Amniotic epithelial cell (primary cell): Measurements from ENCODE around the gene PDE11A.

Experiments
- DNase-seq: peaks from one replicate; pipeline ENCODE4 v3.0.0-alpha.2; 2010; ENCODE audit warnings: low read depth

The PDE11A gene

DNA sequence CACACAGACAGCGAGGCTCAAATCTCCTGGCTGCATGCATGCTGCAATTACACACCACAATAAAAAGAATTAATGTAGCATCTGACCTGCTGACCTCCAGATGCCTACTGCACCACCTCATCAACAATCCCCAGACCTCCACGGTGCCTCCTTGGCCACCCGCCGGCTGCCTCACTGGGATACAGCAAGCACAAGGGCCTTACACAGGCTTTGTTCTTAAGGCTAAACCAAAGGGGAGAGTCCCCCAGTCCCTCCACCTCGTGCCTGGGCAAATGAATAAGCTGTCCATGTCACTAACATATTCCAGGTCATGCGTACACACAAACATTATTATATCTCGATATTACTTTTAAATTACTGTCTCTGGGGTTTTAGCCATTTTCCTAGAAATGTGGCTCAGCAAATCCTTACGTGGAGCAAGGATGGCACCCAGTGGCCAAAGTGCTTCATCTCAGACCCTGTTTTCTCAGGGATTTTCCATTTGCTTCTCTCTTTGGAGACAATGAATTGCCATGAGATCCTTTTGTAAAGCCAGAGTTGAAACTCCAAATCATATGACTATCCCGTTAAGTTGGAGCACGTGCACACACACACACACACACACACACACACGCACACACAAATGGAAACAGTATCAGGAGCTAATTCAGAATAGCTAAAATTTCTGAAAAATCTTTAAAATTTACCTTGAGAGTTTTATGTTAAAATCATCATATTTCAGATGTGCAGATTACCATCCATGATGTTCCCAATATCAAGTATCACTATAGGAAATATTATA lies 313.8 kb downstream of the PDE11A start:
- peak; percentile 78 for DNase-seq

DNA sequence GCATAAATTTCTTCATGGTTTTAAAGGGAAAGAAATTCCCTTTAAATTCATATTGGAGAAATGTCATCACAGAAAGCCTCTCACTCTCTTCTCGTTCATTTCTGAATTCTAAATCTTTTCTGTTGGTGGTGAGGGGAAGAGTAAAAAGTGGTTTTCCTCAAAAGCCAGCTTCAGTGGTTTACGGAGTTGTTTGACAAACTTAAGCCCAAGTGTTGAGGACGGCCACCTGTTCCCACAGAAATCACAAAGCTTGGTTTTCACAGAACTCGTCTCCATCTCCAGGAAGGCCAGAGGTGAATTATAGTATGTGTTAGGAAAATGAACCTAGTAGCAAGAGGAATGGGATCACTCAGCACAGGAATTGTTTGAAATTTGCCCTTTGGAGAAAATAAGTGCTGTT lies 316.2 kb downstream of the PDE11A start:
- DNase-seq = no peak

DNA sequence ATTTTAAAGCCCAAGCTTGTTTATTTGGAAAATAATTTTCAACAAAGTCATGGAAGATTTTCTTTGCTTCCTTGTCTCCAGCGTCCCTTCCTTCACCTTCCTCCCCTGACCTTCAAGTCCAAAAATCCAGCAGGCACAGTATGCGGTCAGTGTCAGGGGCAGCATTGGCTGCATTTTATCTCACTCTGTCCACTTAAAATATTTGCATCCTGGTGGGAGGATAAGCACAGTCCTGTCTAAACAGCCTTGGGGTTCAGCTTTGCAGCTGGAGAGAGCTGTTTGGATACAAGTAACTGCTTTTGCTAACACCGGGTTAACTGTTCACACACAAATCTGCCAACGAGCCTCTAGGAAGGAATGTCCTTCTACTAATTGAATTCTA lies 318.1 kb downstream of the PDE11A start:
- DNase-seq = peak; percentile 88

DNA sequence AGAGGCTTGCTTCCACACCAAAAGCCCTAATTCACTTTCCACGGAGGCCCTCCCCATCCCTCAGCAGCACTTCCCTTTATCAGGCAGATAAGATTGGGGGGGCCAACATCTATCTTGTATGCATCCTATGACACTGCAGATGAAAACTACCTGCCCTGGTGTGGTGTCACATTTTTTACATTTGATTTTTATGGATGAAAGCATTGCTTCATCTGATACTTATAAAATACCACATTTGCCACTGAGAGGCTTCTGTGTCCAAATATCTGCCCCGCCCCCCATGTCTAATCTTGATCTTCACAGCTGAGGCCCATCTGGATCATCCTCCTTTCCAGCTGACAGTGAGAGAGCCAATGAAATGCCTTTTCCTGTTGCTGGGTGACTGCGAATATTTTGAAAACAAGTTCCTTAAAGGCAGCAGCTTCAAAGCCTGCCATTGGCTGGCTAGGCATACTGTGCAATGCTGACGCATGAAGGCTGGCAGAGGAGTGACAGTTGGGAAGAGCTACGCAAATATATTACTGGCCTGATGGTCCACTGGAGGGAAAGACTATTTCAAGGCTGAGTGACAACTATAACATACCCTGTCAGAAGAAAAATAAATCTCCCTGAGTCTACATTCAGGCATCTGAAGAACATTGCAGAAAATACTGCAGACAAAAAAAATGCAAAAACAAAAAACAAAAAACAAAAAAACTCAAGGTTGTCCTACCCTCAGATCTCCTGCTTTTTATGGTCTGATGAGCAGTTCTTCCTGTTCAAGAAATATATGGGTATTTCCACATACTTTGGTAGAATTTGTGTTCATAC lies 318.7 kb downstream of the PDE11A start:
- DNase-seq = peak; percentile 99

DNA sequence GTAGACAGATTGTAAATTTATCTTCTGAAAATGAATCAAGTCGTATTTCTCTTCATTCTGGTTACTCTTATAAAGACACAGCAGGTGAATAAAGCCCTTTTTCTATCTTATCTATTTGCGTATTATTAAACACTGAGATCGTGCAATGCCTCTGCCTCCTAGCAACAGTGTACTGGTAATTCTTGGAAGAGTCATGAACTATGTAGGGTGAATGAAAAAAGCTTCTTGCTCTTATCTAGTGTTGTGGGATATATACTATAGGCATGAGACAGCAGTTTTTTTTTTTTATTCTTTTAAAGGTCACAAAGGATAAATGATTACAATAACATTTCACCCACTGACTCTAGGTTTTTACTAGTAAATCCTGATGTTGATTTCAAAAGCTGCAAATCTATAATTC lies 324.2 kb downstream of the PDE11A start:
- DNase-seq = peak; percentile 31

DNA sequence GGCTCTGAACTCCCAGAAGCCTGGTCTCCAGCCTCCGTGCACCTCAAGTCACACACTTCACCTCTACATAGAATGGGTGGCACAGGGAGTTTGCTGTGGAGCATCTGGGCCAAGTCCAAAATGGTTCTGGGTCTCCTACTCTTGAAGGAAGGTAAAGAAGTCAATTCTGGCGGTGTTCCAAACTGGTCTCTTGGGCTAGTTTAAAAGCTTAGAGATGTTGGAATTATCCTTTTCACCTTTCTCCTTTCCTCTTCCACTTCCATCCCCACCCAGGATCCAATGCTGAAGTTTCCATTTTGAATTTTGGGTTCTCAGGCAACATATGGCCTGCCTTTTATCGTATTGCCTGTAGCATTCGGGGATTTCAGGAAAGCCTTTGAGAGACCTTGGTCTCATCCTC lies 325.2 kb downstream of the PDE11A start:
- no peak for DNase-seq

DNA sequence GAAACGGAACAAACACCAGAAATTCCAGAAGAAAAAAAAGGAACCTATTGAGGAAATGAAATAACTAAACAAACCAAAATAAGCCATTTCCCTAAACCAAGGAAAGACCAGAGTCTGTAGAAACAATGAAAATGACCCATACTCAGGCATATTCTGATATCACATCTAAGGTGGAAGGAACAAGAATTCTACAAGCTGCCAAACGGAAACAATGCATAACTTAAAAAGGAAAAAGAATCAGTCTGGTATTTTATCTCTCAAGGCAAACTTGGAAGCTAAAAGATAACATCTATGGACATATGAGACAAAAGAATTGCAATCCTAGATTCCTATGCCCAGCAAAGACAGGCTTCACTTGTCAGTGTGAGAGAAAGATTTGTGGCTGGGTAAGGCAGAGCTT lies 326.2 kb downstream of the PDE11A start:
- no peak for DNase-seq

DNA sequence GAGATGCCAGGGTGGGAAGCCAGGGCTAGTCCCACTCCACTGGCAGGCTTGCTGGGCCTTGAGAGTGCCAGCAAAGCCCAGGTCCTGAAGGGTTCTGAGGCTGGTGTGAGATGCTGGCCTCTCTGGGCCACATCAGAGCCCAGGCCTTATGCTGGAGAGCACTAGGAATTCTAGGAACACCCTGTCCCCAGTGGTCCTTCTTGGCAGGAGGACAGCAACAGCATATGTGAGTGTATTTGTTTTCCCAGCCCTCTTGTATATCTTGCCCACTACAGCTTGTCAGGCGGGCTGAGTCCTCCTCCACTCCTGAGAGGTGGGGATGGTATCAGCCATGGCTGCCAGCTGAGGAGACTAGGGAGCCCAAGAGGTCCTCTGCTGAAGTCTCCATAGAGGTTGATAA lies 327.0 kb downstream of the PDE11A start:
- DNase-seq = no peak

DNA sequence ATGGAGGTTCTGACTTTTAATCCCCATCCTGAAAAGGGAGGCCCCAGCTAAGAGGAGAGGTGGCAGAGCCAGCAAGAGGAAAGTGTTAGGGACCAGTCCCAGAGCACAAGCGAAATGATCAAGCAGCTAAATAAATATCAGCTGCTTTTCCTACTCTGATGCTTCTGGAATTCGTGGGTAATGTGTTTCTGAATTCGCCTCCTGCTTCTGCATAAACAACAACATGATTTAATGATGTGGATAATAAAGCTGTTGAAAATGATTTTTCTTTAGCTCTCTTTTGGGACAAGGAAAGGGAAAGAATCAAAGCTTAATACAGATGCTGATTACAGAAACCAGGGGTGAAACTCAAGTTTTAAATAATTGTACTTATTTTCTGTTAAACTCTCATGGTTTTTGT lies 329.7 kb downstream of the PDE11A start:
- no peak for DNase-seq

DNA sequence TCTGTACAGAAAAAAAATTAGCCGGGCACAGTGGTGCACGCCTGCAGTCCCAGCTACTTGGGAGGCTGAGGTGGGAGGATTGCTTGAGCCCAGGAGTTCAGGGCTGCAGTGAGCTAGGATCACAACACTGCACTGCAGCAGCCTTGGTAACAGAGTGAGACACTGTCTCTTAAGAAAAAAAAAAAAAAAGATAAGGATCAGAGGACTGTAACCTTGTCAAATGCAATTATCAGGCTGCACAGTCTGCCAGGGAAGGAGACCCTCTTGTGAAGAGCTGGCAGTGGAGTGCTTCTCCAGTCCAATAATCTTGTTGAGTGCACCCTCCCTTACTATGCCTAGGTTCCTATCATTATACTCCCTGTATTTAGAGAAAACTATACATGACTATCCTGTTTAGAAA lies 330.7 kb downstream of the PDE11A start:
- no peak for DNase-seq

DNA sequence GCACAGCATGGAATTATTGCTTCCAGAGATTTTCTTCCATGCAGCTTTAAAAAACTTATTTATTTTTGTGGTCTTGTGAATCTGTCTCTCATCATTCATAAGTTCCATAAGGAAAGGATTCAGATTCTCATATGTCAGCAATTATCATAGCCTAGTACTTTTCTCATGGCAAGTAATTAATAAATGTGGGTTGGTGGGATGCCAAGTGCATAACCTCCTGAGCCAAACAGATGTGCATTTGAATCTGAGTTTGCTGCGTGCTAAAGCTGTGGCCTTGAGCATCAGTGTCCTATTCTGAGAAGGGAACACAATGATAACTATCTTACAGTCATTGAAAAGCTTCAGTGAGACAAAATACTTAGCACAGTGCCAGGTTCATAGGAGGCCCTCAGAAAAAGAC lies 331.9 kb downstream of the PDE11A start:
- peak; percentile 36 for DNase-seq

DNA sequence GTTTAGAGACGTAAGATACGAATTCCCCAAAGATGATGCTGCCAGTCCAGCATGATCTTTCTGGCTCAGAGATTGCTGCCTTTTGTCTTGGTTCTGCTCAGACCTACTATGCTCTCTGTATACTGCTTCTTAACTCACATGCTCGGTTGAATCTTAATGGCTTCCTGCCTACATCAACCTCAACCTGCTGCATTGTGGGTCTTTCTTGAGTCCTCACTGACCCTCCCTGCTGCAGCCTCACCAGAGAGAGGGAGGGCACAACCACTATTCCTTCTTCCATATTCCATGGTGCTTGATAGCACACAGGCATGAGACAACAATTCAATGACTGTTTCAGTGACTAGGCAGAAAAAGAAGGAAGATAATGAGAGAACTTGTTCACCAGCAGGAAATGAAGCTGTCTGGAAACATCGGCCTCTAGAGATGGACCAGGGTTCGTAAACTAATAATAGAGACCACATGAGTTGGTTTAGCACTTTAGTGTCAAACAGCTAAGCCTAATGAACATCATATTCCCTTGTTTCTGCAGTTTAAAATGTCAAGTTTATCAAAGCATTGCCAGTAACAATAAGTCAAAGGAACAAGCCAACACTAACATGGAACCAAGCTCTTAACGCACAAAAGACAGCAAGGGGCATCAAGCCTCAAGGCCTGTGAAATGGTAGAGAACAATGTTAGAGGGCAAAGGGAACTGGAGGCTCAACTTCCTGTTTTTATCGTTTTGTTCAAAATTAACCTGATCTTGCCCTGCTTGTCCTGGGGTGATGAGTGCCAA lies 333.9 kb downstream of the PDE11A start:
- no peak for DNase-seq

DNA sequence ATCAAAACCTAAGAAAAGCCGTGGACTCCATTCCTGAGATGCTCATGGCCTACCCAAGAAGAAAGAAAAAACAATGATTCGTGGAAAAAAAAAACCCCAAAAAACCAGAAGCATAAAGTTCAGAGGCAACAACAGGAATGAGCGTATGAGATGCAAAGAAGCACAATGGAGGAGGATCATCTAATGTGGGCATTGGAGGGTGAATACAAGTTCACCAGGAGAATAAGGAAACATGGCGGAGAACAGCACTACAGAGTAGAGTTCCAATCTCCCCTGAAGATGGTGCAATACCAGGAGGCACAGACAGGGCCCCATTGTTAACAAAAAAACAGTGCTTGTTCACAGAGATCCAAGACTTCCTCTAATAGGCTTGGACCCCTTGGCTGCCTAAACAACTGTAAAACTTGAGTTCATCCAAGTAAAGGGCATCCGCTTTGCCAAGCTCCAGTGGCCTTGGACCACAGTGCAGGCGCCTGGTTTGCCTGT lies 337.2 kb downstream of the PDE11A start:
- DNase-seq = no peak

DNA sequence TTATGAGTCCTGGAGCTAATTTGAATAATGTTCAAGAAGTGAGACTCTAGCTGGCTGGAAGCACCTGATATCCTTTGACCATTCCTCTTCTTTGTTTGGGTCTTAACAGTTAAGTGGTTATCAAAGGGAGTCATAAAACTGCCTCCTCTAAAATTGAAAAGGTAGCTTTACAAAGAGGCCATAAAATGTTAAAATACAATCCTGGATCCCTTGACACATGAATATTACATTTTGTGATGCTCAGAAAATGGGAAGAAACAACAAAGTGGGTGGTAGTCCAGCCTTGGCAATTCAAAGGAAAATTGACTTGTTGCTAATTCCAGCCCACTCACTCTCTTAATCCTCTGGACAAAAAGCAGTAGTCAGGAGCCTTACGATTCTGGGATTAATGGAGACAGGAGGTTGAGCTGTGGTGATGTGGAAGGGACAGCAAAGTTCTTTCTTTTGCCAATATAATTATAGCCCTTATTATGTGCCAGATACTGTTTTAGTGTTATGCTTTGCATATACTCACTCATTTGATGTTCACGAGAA lies 339.2 kb downstream of the PDE11A start:
- DNase-seq = no peak

DNA sequence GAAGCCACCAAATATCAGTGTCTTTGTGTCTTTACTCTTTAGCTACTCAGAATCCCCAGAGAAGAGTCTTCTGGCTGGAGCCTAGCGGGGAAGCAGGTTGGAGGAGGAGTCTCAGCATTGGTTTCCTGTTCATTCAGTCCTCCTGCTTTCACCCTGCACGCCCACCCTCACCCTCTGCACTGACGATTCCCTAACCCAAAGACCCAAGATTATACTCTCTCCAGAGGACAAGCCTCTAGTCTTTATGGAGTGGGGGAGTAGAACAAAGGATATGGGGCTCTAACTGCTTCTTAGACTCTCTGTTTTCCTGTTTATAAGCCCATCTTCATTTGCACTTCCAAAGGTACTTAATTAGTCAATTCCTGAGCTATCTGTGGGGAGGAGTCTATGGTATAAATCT lies 341.2 kb downstream of the PDE11A start:
- no peak for DNase-seq

DNA sequence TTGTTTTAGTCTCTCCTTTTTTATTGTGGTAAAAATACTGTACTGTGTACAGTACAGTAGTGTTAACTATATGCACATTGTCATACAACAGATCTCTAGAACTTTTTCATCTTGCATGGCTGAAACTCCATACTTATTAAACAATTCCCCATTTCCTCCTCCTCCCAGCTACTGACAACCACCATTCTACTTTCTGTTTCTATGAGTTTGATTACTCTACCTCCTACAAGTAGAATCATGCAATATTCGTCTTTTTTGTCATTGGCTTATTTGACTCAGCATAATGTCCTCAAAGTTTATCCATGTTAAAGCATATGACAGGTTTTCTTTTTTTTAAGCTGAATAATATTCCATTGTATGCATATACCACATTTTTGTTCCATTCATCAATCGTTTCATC lies 341.8 kb downstream of the PDE11A start:
- DNase-seq = no peak

DNA sequence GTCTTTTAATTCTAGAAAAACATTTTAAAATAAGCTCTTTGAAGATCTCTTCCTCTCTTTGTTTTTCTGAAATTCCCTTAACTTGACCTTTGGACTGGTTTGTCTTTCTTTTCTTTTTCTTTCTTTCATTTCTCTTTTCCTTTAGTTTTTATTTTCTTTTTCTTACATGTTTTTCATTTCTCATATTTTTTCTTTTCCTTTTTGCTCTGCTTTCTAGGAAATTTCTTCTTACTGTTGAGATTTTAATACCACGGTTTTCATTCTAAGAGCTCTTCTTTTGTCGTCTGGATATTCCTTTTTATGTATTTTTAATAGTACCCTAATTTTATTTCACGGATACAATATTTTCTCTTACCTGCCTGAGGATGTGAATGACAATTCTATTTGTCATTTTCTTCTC lies 342.2 kb downstream of the PDE11A start:
- no peak for DNase-seq

DNA sequence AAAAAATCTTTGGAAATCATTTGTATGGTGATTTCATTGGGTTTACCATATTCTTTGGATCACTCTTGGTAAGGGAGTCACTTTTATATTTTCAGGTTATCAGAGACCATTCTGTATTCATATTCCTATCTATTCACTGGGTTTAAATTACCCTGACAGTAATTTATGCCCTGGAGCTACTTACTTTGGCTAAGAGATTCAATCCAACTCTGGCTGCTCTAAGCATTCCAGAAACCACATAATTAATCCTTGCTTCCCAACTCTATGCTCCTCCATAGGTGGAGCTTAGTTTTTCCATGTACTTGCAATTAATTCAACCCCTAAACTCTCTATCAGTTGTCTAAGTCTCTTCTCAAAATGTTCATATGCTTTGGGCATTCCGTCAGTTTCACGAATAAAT lies 343.7 kb downstream of the PDE11A start:
- DNase-seq = peak; percentile 78

DNA sequence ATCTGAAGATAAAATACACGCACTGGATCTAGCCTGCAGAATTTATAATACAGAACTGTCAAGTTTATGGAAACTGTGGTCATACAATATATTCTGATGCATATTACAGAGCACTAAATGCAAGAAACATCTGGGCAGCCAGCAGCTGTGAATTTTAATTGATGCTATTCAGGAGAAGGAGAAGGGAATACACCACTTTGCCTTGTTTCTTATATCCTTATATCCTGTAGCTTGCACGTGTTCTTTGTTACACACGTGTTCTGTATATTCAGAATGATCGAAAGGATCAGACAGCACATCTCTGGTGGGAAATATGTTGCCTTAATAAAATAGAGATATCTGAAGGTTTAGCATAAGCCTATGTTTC lies 344.2 kb downstream of the PDE11A start:
- DNase-seq = no peak

DNA sequence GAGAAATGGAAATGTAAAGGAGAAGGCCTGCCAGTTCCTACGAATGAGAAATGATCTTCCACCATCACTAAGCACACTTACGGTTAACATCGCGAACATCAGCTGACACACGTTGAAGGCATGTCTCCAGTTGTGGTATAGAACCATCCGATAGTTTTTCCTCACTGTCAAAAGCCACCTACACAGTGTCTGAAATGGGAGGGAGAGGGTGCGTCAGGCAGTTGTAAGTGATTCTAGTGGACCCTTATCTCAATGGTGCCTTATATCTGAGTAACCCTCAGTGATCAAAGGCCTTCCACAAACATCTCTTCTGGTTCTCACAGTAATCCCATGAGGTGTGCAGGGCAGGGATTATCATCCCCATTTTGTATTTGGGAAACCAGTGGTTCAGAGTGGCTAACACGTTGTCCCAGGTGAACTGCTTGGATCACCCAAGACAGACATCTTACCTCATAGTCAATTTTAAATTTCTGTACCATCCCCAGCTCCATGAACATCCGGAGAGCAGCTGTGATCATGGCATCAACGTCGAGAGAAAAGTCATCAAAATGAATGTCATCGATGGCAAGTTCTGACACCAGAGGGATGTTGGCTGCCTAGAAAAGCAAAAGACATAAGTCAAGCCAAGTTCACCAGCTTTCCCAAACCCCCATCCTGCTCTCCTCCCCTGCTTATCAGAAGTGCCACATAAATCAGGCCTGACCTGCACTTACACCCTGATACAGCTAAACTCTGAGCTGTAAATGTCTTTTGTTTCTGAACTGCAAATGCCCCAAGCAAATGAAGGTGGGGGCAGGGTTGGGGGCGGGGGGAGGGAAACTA lies 344.8 kb downstream of the PDE11A start:
- peak; percentile 87 for DNase-seq

DNA sequence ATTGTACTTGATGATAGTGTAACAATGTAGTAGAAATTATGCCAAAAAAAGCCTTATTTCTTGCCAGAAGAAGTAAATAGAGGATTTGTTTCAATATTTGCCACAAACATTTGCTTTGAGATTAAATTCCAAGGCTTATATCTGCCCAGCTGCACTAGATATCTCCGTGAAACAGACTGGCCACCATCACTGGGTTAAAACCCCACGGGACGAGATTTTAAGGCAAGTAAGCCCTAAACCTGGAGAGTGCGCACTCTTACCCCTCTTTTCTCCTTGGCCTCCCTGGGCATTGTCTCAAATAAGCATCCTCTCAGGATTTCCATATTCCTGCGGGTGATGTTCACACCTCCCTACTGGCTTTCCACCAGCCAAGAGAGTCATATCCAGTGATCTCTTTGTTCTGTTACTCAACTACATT lies 345.6 kb downstream of the PDE11A start:
- no peak for DNase-seq
